Motor neuron (in vitro differentiated cells): ENCODE results near the gene ZNF425. TPM values are rescaled to one million over a fixed set of nuclear protein-coding genes. Genes with fewer than 3 reads are reported as not detected.
"Not testable (repeated sequence)": the region's sequence is repeated elsewhere in the genome, so short reads cannot be mapped to it uniquely, and the experiment has no call there.

Experiments used
- ATAC-seq, 8 experiments: fragments of 200-7000 bp; cut with Tn5 transposase; replicated peaks in 6 of 8; 2 replicates each; pipeline ENCODE4 v1.8.0; 2021; ENCODE audit warnings: mild to moderate bottlenecking in 8 of 8, moderate library complexity in 8 of 8
- H3K27ac ChIP-seq, 2 donors: fragments of 250-450 bp; sonication (Bioruptor Pico); 2 replicates each; pipeline ENCODE4 v1.9.0; 2021; ENCODE audit warnings: antibody characterized with exemption in 2 of 2, mild to moderate bottlenecking in 2 of 2, moderate library complexity in 1 of 2
- H3K4me1 ChIP-seq, 2 donors: fragments of 250-450 bp; sonication (Bioruptor Pico); replicated peaks in 1 of 2; 2 replicates each; pipeline ENCODE4 v1.6.1; 2021; ENCODE audit warnings: antibody characterized with exemption in 2 of 2, mild to moderate bottlenecking in 2 of 2, moderate library complexity in 1 of 2
- H3K4me3 ChIP-seq, 5 donors: fragments of 250-450 bp; sonication (Bioruptor Pico); 2 replicates each; pipeline ENCODE4 v1.9.0; 2021; ENCODE audit warnings: antibody characterized with exemption in 5 of 5, mild to moderate bottlenecking in 5 of 5, moderate library complexity in 4 of 5
- WGBS, 10 experiments: fragments of 450-650 bp; shearing (Covaris generic); methylation state at CpG; one replicate each; pipeline ENCODE4 v1.0.0; 2022; 5-methylcytosine and 5-hydroxymethylcytosine counted together
- in situ Hi-C, 9 experiments: fragments of 400-800 bp; cut with MboI; loops; one replicate each; pipeline ENCODE4 v1.15.0; 2021; ENCODE audit warnings: low sequenced_read_pairs in 9 of 9, low pct_unique_long_range_greater_than_20kb in 2 of 9; ENCODE audit not compliant: unreplicated experiment in 9 of 9
- total RNA-seq, 8 experiments: library from RNA; unstranded; fragments of 300-600 nt; gene quantifications; 2 replicates each; pipeline versions ENCODE4 v1.2.3 to v1.2.4, GENCODE V29; 2022

ZNF425 gene
- total RNA-seq, 8 experiments from 2014 or later, result 2.5 to 5.1 (median 3.2) TPM

GRCh38 chr7:149104749-149105148 lies 21.4 kb downstream of the ZNF425 start:
- Histone ChIP-seq H3K4me3 (no peak overlapping the region), H3K27ac (no peak overlapping the region), H3K4me1 (no peaks in the 10 kb centered on the region)
- 88 to 100% (median 93%) methylated on average over 1 to 8 of the region's 25 CpGs; no CpG with 5 or more reads in 5 of the 10 experiments for WGBS, 10 experiments
- ATAC-seq, result no peak
- in situ Hi-C loops, result no loop called here

GRCh38 chr7:149104214-149104613 lies 21.9 kb downstream of the ZNF425 start:
- H3K4me3 ChIP-seq, result no peak overlapping the region
- no peak overlapping the region for H3K27ac ChIP-seq
- no peak for ATAC-seq
- in situ Hi-C loops, result no loop called here
- H3K4me1 ChIP-seq, result no peaks in the 10 kb centered on the region
- 80 to 100% (median 92%) methylated on average over 1 to 19 of the region's 35 CpGs; no CpG with 5 or more reads in 4 of the 10 experiments for WGBS, 10 experiments

GRCh38 chr7:149103424-149103823 lies 22.7 kb downstream of the ZNF425 start:
- Histone ChIP-seq H3K27ac (no peak overlapping the region), H3K4me1 (no peaks in the 10 kb centered on the region), H3K4me3 (no peak overlapping the region)
- in situ Hi-C loops, result no loop called here
- 80 to 100% (median 88%) methylated on average over 1 to 5 of the region's 9 CpGs; no CpG with 5 or more reads in 4 of the 10 experiments for WGBS, 10 experiments
- ATAC-seq, result no peak

- H3K4me3 ChIP-seq, result no peak overlapping the region
- H3K4me1 ChIP-seq, result no peaks in the 10 kb centered on the region
- in situ Hi-C loops, result no loop called here
- 0 to 90% (median 60%) methylated on average over 1 of the region's 1 CpG; no CpG with 5 or more reads in 3 of the 10 experiments for WGBS, 10 experiments
- H3K27ac ChIP-seq, result no peak overlapping the region
- no peak for ATAC-seq
Measured at GRCh38 chr7:149102666-149103065, 23.5 kb downstream of the ZNF425 start.

GRCh38 chr7:149100821-149101220 lies 25.3 kb downstream of the ZNF425 start:
- Histone ChIP-seq H3K4me3 (no peak overlapping the region), H3K4me1 (no peaks in the 10 kb centered on the region), H3K27ac (no peak overlapping the region)
- in situ Hi-C loops, result no loop called here
- WGBS, 10 experiments, result 60 to 88% (median 80%) methylated on average over 1 to 2 of the region's 2 CpGs; no CpG with 5 or more reads in 5 of the 10 experiments
- no peak for ATAC-seq

GRCh38 chr7:149099058-149099457 lies 27.1 kb downstream of the ZNF425 start:
- no peak overlapping the region for H3K27ac ChIP-seq
- no peak for ATAC-seq
- 29 to 100% (median 82%) methylated on average over 1 to 4 of the region's 6 CpGs; no CpG with 5 or more reads in 3 of the 10 experiments for WGBS, 10 experiments
- H3K4me1 ChIP-seq, result no peaks in the 10 kb centered on the region
- in situ Hi-C loops, result no loop called here
- no peak overlapping the region for H3K4me3 ChIP-seq

- Histone ChIP-seq H3K4me1 (no peaks in the 10 kb centered on the region), H3K27ac (no peak overlapping the region), H3K4me3 (no peak overlapping the region)
- 0 to 80% (median 56%) methylated on average over 1 to 2 of the region's 4 CpGs; no CpG with 5 or more reads in 3 of the 10 experiments for WGBS, 10 experiments
- ATAC-seq, result no peak
- in situ Hi-C loops, result no loop called here
Measured at GRCh38 chr7:149097088-149097487, 29.0 kb downstream of the ZNF425 start.

- no peak overlapping the region for H3K4me3 ChIP-seq
- in situ Hi-C loops, result no loop called here
- no peak for ATAC-seq
- peaks cover 4 to 5% of the 10 kb centered on the region in 2 donors for H3K4me1 ChIP-seq
- no peak overlapping the region for H3K27ac ChIP-seq
- WGBS, 10 experiments, result 14 to 100% (median 65%) methylated on average over 2 to 4 of the region's 4 CpGs; no CpG with 5 or more reads in 4 of the 10 experiments
Measured at GRCh38 chr7:149093228-149093627, 32.9 kb downstream of the ZNF425 start.

GRCh38 chr7:149092244-149092643 lies 33.9 kb downstream of the ZNF425 start:
- WGBS, 10 experiments, result 95 to 100% (median 100%) methylated on average over 2 to 6 of the region's 20 CpGs; no CpG with 5 or more reads in 6 of the 10 experiments
- in situ Hi-C loops, H3K27ac ChIP-seq, H3K4me3 ChIP-seq, H3K4me1 ChIP-seq, ATAC-seq: not testable (repeated sequence)

- H3K4me1 ChIP-seq, result peaks cover 4 to 5% of the 10 kb centered on the region in 2 donors
- 0 to 4% (median 0%) methylated on average over 1 to 17 of the region's 77 CpGs; no CpG with 5 or more reads in 7 of the 10 experiments for WGBS, 10 experiments
- in situ Hi-C loops, result no loop called here
- ATAC-seq, result peak; percentile 78 to 94 (median 92)
- peak within 1 kb of the TSS; percentile 88 to 91 for H3K27ac ChIP-seq
- peak within 1 kb of the TSS; percentile 72 to 82 (median 80) for H3K4me3 ChIP-seq
Measured at GRCh38 chr7:149090397-149091195, 35.5 kb downstream of the ZNF425 start, which contains the start of gene ZNF786. ZNF786 (minus strand) TSS chr7:149090718; CDS start chr7:149090640, 78 bp downstream.

- Histone ChIP-seq H3K27ac (no peak overlapping the region), H3K4me1 (peaks cover 4 to 5% of the 10 kb centered on the region in 2 donors), H3K4me3 (no peak overlapping the region)
- 96 to 100% (median 99%) methylated on average over 1 to 6 of the region's 6 CpGs; no CpG with 5 or more reads in 2 of the 10 experiments for WGBS, 10 experiments
- in situ Hi-C loops, result no loop called here
- ATAC-seq, result no peak
Measured at GRCh38 chr7:149087376-149087775, 38.7 kb downstream of the ZNF425 start.

- no peak overlapping the region for H3K27ac ChIP-seq
- H3K4me1 ChIP-seq, result no peaks in the 10 kb centered on the region
- in situ Hi-C loops, result no loop called here
- H3K4me3 ChIP-seq, result no peak overlapping the region
- ATAC-seq, result no peak
- WGBS, 10 experiments, result 75 to 100% (median 100%) methylated on average over 1 of the region's 1 CpG; no CpG with 5 or more reads in 2 of the 10 experiments
Measured at GRCh38 chr7:149085866-149086265, 40.3 kb downstream of the ZNF425 start.

GRCh38 chr7:149084407-149084806 lies 41.7 kb downstream of the ZNF425 start:
- no peak for ATAC-seq
- Histone ChIP-seq H3K4me3 (no peak overlapping the region), H3K27ac (no peak overlapping the region), H3K4me1 (no peaks in the 10 kb centered on the region)
- 71 to 100% (median 97%) methylated on average over 1 to 2 of the region's 2 CpGs for WGBS, 10 experiments
- in situ Hi-C loops, result no loop called here
